Activated naive CD8-positive, alpha-beta T cell (primary cell): Measurements from ENCODE around the gene STK31.
"Not testable (repeated sequence)": the region's sequence is repeated elsewhere in the genome, so short reads cannot be mapped to it uniquely, and the experiment has no call there.

Experiments
- H3K27ac Mint-ChIP-seq: one replicate; pipeline ENCODE4 v1.8.0; 2021; ENCODE audit warnings: mixed read lengths
- H3K27me3 Mint-ChIP-seq: one replicate; pipeline ENCODE4 v1.8.0; 2021; ENCODE audit warnings: mixed read lengths
- H3K36me3 Mint-ChIP-seq: one replicate; pipeline ENCODE4 v1.8.0; 2021; ENCODE audit warnings: mixed read lengths
- H3K4me1 Mint-ChIP-seq: one replicate; pipeline ENCODE4 v1.8.0; 2021; ENCODE audit warnings: low read depth, mixed read lengths
- H3K4me3 Mint-ChIP-seq: one replicate; pipeline ENCODE4 v1.8.0; 2021; ENCODE audit warnings: mild to moderate bottlenecking, mixed read lengths
- H3K9me3 Mint-ChIP-seq: one replicate; pipeline ENCODE4 v1.8.0; 2021; ENCODE audit warnings: low read depth, mixed read lengths

Gene STK31

GRCh38 chr7:23698822-23699221 lies 11.2 kb upstream of the STK31 start:
- Mint-ChIP-seq H3K4me3 (no peak overlapping the region), H3K4me1 (no peaks in the 10 kb centered on the region), H3K27me3 (no peaks in the 10 kb centered on the region), H3K9me3 (no peaks in the 10 kb centered on the region), H3K27ac (no peak overlapping the region), H3K36me3 (peaks cover 14% of the 10 kb centered on the region)

- H3K4me1 Mint-ChIP-seq, result no peaks in the 10 kb centered on the region
- H3K9me3 Mint-ChIP-seq, result no peaks in the 10 kb centered on the region
- no peak overlapping the region for H3K27ac Mint-ChIP-seq
- H3K4me3 Mint-ChIP-seq, result no peak overlapping the region
- peaks cover 18% of the 10 kb centered on the region for H3K36me3 Mint-ChIP-seq
- H3K27me3 Mint-ChIP-seq, result no peaks in the 10 kb centered on the region
Measured at GRCh38 chr7:23700046-23700445, 10.0 kb upstream of the STK31 start.

DNA sequence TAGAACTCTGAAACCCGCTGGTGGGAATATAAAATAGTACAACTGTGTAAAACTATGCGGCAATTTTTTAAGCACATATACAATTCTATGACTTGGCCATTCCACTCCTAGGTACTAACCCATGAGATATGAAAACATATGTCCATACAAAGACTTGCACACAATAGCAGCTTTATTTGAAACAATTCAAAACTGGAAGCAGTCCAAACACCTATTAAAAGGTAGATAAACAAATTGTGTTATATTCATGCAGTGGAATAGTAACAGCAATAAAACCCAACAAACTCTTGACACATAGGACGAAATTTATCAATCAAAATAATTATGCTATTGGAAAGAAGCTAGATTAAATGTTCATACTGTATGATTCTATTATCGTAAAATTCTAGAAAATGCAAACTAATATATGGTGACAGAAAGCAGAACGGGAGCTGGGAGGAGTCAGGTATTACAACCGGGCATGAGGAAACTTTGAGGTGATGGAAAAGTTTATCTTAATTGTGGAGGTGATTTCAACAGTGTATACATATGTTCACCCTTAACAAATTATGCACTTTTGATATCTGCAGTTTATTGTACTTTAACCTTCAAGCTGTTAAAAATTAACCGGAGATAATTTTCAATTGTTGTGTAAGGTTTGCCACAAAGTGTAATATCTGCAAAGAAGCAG lies 803 bp upstream of the STK31 start:
- peaks cover 21% of the 10 kb centered on the region for H3K36me3 Mint-ChIP-seq
- H3K27me3 Mint-ChIP-seq, result peaks cover 2% of the 10 kb centered on the region
- peaks cover 10% of the 10 kb centered on the region for H3K9me3 Mint-ChIP-seq
- no peaks in the 10 kb centered on the region for H3K4me1 Mint-ChIP-seq
- no peak overlapping the region for H3K4me3 Mint-ChIP-seq
- no peak overlapping the region for H3K27ac Mint-ChIP-seq

- H3K4me1 Mint-ChIP-seq, result no peaks in the 10 kb centered on the region
- no peaks in the 10 kb centered on the region for H3K36me3 Mint-ChIP-seq
- H3K9me3 Mint-ChIP-seq, result no peaks in the 10 kb centered on the region
- no peak overlapping the region for H3K4me3 Mint-ChIP-seq
- no peak overlapping the region for H3K27ac Mint-ChIP-seq
- peaks cover 2% of the 10 kb centered on the region for H3K27me3 Mint-ChIP-seq
Measured at GRCh38 chr7:23712368-23713284, 2.6 kb downstream of the STK31 start.

DNA sequence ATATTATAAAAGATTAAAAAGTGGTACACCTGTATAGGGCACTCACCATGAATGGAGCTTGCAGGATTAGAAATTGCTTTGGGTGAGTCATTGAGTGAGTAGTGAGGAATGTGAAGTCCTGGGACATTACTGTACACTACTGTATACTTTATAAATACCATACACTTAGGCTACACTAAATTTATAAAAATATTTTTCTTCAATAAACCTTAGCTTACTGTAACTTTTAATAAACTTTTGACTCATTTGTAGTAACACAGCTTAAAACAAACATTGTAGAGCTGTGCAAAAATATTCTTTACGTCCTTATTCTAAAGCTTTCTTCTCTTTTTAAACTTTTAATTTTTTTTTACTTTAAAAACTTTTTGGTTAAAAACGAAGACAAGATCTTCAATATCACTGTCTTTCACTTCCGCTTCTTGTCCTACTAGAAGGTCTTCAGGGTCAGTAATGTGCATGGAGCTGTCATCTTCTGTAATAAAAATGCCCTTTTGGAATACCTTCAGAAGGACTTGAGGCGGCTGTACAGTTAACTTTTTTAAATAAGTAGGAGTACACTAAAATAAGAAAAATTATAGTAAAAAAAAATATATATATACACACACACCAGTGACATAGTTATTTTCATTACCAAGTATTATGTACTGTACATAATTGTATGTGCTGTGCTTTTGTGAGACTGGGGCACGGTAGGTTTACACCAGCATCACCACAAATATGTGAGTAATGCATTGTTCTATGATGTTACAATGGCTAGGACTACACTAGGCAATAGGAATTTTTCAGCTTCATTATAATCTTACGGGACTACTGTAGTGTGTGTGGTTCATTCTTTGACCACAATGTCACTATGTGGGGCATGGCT lies 3.5 kb downstream of the STK31 start:
- Mint-ChIP-seq H3K36me3 (no peaks in the 10 kb centered on the region), H3K27me3 (peaks cover 2% of the 10 kb centered on the region), H3K27ac (no peak overlapping the region), H3K4me1 (no peaks in the 10 kb centered on the region), H3K4me3 (no peak overlapping the region), H3K9me3 (no peaks in the 10 kb centered on the region)

DNA sequence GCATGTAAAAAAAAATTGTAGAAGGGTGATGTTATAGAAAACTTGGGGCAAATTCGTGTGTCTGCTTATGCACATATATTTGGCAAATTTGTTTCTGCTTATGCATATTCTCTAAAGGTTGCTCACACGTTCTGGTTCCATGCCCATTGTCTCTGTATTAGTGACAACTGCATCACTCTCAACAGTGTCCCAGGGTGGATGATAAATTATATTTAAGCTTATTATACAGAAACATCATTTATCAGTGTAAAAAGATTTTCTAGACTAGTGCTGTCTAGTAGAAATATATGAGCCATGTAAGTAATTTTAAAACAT lies 4.1 kb downstream of the STK31 start:
- Mint-ChIP-seq H3K36me3 (no peaks in the 10 kb centered on the region), H3K4me3 (no peak overlapping the region), H3K4me1 (no peaks in the 10 kb centered on the region), H3K27me3 (peaks cover 2% of the 10 kb centered on the region), H3K27ac (no peak overlapping the region), H3K9me3 (no peaks in the 10 kb centered on the region)

DNA sequence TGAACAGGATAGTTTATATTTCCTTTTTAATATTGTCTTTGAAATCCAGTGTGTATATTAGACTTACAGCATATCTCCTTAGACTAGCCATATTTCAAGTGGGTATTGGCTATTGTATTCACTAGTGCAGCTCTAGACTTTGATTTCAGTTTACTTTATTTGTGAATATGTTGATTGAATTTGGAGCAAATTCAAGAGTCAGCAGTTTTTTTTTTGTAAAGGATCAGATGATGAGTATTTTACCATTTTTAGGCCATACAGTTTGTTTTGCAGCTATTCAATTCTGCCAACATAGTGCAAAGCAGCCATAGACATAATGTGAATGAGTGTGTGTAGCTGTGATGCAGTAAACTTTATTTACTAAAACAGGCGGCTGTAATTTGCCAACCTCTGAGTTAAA lies 4.6 kb downstream of the STK31 start:
- H3K27me3 Mint-ChIP-seq, result peaks cover 2% of the 10 kb centered on the region
- H3K4me1 Mint-ChIP-seq, result no peaks in the 10 kb centered on the region
- no peak overlapping the region for H3K4me3 Mint-ChIP-seq
- H3K27ac Mint-ChIP-seq, result no peak overlapping the region
- no peaks in the 10 kb centered on the region for H3K9me3 Mint-ChIP-seq
- H3K36me3 Mint-ChIP-seq, result no peaks in the 10 kb centered on the region

- H3K9me3 Mint-ChIP-seq, result no peaks in the 10 kb centered on the region
- peaks cover 2% of the 10 kb centered on the region for H3K27me3 Mint-ChIP-seq
- no peaks in the 10 kb centered on the region for H3K36me3 Mint-ChIP-seq
- H3K4me3 Mint-ChIP-seq, result no peak overlapping the region
- no peaks in the 10 kb centered on the region for H3K4me1 Mint-ChIP-seq
- H3K27ac Mint-ChIP-seq, result no peak overlapping the region
Measured at GRCh38 chr7:23715099-23715498, 5.1 kb downstream of the STK31 start.

- Mint-ChIP-seq H3K4me1 (no peaks in the 10 kb centered on the region), H3K9me3 (no peaks in the 10 kb centered on the region), H3K27ac (no peak overlapping the region), H3K27me3 (no peaks in the 10 kb centered on the region), H3K36me3 (no peaks in the 10 kb centered on the region), H3K4me3 (no peak overlapping the region)
Measured at GRCh38 chr7:23717788-23718187, 7.8 kb downstream of the STK31 start.

DNA sequence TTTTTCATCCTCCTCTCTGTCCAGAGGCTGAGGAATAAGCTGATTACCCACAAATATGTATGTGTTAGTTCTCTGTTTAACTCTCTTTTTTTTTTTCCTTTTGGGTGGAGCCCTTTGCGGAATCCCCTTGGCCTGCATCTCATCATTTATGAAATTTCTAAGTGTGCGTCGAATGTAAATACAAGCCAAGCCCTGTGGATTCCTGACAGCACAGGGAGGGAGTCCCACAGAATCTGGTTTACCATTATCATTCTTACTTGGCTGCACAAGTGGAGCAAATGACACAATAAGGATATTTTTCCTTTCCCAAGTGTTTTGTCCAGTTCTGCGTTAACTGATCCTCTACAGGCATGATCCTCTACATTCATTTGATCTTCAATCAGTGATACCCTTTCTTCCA lies 11.4 kb downstream of the STK31 start:
- Mint-ChIP-seq H3K9me3 (no peaks in the 10 kb centered on the region), H3K27ac (no peak overlapping the region), H3K4me1 (no peaks in the 10 kb centered on the region), H3K4me3 (no peak overlapping the region), H3K27me3 (no peaks in the 10 kb centered on the region), H3K36me3 (no peaks in the 10 kb centered on the region)

GRCh38 chr7:23722587-23723216 lies 12.7 kb downstream of the STK31 start:
- H3K9me3 Mint-ChIP-seq, H3K4me3 Mint-ChIP-seq, H3K27ac Mint-ChIP-seq, H3K27me3 Mint-ChIP-seq, H3K36me3 Mint-ChIP-seq, H3K4me1 Mint-ChIP-seq: not testable (repeated sequence)

GRCh38 chr7:23724113-23724512 lies 14.1 kb downstream of the STK31 start:
- H3K4me1 Mint-ChIP-seq, H3K36me3 Mint-ChIP-seq, H3K9me3 Mint-ChIP-seq, H3K27me3 Mint-ChIP-seq, H3K4me3 Mint-ChIP-seq, H3K27ac Mint-ChIP-seq: not testable (repeated sequence)

DNA sequence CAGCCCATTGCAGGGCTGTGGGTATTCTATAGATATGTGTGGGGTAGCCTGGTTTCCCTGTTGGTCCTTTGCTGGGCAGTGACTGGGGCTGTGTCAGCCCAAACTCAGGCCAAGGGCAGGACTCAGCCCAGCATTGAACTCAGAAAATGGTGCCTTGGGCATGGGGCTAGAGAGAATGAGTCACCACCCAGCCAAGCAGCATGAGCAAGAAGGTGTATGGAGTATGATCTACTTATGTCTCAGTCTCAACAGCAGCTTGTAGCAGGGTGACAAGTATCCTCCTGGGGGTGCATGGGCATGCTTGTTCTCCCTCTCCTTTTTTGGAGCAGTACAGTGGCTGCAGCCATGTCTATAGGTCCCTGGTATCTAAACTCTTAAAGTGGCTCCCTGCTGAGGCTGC lies 32.0 kb downstream of the STK31 start:
- no peak overlapping the region for H3K27ac Mint-ChIP-seq
- H3K4me3 Mint-ChIP-seq, result no peak overlapping the region
- H3K9me3 Mint-ChIP-seq, result peaks cover 28% of the 10 kb centered on the region
- H3K4me1 Mint-ChIP-seq, result no peaks in the 10 kb centered on the region
- H3K27me3 Mint-ChIP-seq, result peaks cover 3% of the 10 kb centered on the region
- H3K36me3 Mint-ChIP-seq, result peaks cover 8% of the 10 kb centered on the region

- Mint-ChIP-seq H3K27ac (no peak overlapping the region), H3K27me3 (peaks cover 3% of the 10 kb centered on the region), H3K36me3 (peaks cover 9% of the 10 kb centered on the region), H3K4me3 (no peak overlapping the region), H3K9me3 (peaks cover 28% of the 10 kb centered on the region), H3K4me1 (no peaks in the 10 kb centered on the region)
Measured at GRCh38 chr7:23743226-23743625, 33.2 kb downstream of the STK31 start.

- peaks cover 28% of the 10 kb centered on the region for H3K9me3 Mint-ChIP-seq
- H3K4me3 Mint-ChIP-seq, result no peak overlapping the region
- no peaks in the 10 kb centered on the region for H3K4me1 Mint-ChIP-seq
- H3K27me3 Mint-ChIP-seq, result peaks cover 3% of the 10 kb centered on the region
- H3K36me3 Mint-ChIP-seq, result peaks cover 11% of the 10 kb centered on the region
- H3K27ac Mint-ChIP-seq, result no peak overlapping the region
Measured at GRCh38 chr7:23746629-23747028, 36.6 kb downstream of the STK31 start.
